Loucy (cell line): Measurements from ENCODE around the gene ADGB.
"Not testable (repeated sequence)": the region's sequence is repeated elsewhere in the genome, so short reads cannot be mapped to it uniquely, and the experiment has no call there.

Experiments used
- H2AFZ ChIP-seq: fragments of 200-600 bp; sonication (generic); 2 replicates; pipeline ENCODE4 v1.6.0; 2016; ENCODE audit warnings: antibody characterized with exemption, mild to moderate bottlenecking, low read length, moderate library complexity
- H3F3A ChIP-seq: fragments of 200-600 bp; 2 replicates; pipeline ENCODE4 v1.6.0; 2016; ENCODE audit warnings: antibody characterized with exemption, low read depth, mild to moderate bottlenecking
- H3K27me3 ChIP-seq: fragments of 200-600 bp; sonication (generic); 2 replicates; pipeline ENCODE4 v1.6.1; 2014; ENCODE audit warnings: low read length, mild to moderate bottlenecking; ENCODE audit not compliant: insufficient read depth, poor library complexity, severe bottlenecking
- H3K36me3 ChIP-seq: fragments of 200-600 bp; sonication (generic); 2 replicates; pipeline ENCODE4 v1.6.1; 2016; ENCODE audit warnings: low read length; ENCODE audit not compliant: insufficient read depth
- H3K4me1 ChIP-seq: fragments of 200-600 bp; sonication (generic); 2 replicates; pipeline ENCODE4 v1.5.1; 2014; ENCODE audit warnings: low read length, mild to moderate bottlenecking; ENCODE audit not compliant: insufficient read depth, poor library complexity, severe bottlenecking
- H3K4me2 ChIP-seq: fragments of 200-600 bp; sonication (generic); 2 replicates; pipeline ENCODE4 v1.6.0; 2014; ENCODE audit warnings: antibody characterized with exemption, low read length, low read depth, mild to moderate bottlenecking; ENCODE audit not compliant: poor library complexity, severe bottlenecking
- H3K4me3 ChIP-seq: fragments of 200-600 bp; sonication (generic); 2 replicates; pipeline ENCODE4 v1.5.1; 2014; ENCODE audit warnings: low read length, mild to moderate bottlenecking, mixed read lengths; ENCODE audit not compliant: poor library complexity, severe bottlenecking
- H3K79me2 ChIP-seq: fragments of 200-600 bp; sonication (generic); 2 replicates; pipeline ENCODE4 v1.6.1; 2014; ENCODE audit warnings: low read length; ENCODE audit not compliant: insufficient read depth
- H3K9ac ChIP-seq: fragments of 200-600 bp; sonication (generic); 2 replicates; pipeline ENCODE4 v1.6.0; 2014; ENCODE audit warnings: mild to moderate bottlenecking, low read depth, low read length, moderate library complexity; ENCODE audit not compliant: poor library complexity, severe bottlenecking
- H3K9me2 ChIP-seq: fragments of 200-600 bp; sonication (generic); replicated peaks from 2 replicates; pipeline ENCODE4 v1.6.1; 2016; ENCODE audit warnings: low read depth, low read length, mixed read lengths
- H3K9me3 ChIP-seq: fragments of 200-600 bp; sonication (generic); 2 replicates; pipeline ENCODE4 v1.6.1; 2014; ENCODE audit warnings: mild to moderate bottlenecking, antibody characterized with exemption, low read length, low read depth; ENCODE audit not compliant: insufficient read depth
- H4K20me1 ChIP-seq: fragments of 200-600 bp; sonication (generic); 2 replicates; pipeline ENCODE4 v1.6.0; 2014; ENCODE audit warnings: antibody characterized with exemption, low read length, mild to moderate bottlenecking; ENCODE audit not compliant: insufficient read depth, poor library complexity, severe bottlenecking
- CTCF ChIP-seq: fragments of 200-600 bp; sonication (generic); conservative IDR thresholded peaks from 2 replicates; pipeline ENCODE4 v1.5.1; 2014; ENCODE audit warnings: mild to moderate bottlenecking, antibody characterized with exemption, low read length
- EZH2phosphoT487 ChIP-seq: fragments of 200-600 bp; IDR thresholded peaks from 2 replicates; pipeline ENCODE4 v1.6.1; 2018; ENCODE audit warnings: antibody characterized with exemption, mild to moderate bottlenecking, moderate library complexity, borderline replicate concordance

The ADGB gene

GRCh38 chr6:146787876-146788508 is 189.2 kb downstream of the ADGB start:
- Histone ChIP-seq H3K27me3 (no peaks in the 10 kb centered on the region), H3K4me3 (no peak overlapping the region), H3K36me3 (no peaks in the 10 kb centered on the region), H3K4me2 (no peak overlapping the region), H3K9me3 (no peaks in the 10 kb centered on the region; the same call in 1 of the 2 replicates), H3F3A (no peaks in the 10 kb centered on the region), H4K20me1 (no peaks in the 10 kb centered on the region), H3K9me2 (no peaks in the 10 kb centered on the region), H3K4me1 (peaks cover 4% of the 10 kb centered on the region), H3K9ac (no peak overlapping the region), H2AFZ (no peak overlapping the region; the same call in 1 of the 2 replicates), H3K79me2 (no peaks in the 10 kb centered on the region)
- TF ChIP-seq EZH2phosphoT487 (no peak), CTCF (no peak)

DNA sequence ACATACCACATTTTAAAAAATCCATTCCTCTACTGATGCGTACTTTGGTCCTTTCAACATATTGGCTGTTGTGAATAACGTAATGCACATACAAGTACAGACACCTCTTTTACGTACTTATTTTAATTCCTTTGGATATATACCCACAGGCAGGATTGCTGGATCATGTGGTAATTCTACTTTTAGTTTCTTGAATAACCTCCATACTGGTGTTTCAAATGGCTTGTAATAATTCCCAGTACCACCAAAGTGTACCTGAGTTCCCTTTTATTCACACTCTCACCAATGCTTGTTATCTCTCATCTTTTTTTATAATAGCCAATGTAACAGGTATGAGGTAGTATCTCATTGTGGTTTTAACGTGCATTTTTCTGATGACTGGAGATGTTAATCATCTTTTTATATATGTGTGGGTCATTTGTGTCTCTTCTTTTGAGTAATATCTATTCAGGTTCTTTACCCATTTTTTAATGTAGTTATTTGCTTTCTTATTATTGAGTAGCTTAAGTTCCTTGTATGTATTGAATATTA is 191.9 kb downstream of the ADGB start:
- no peak overlapping the region for H3K9ac ChIP-seq
- H3K36me3 ChIP-seq = no peaks in the 10 kb centered on the region
- H3K79me2 ChIP-seq = no peaks in the 10 kb centered on the region
- peaks cover 2% of the 10 kb centered on the region; the same call in 1 of the 2 replicates for H3K9me3 ChIP-seq
- no peaks in the 10 kb centered on the region for H3K9me2 ChIP-seq
- H3F3A ChIP-seq = no peaks in the 10 kb centered on the region
- no peak overlapping the region for H3K4me2 ChIP-seq
- no peak overlapping the region for H3K4me3 ChIP-seq
- no peaks in the 10 kb centered on the region for H3K27me3 ChIP-seq
- no peaks in the 10 kb centered on the region for H3K4me1 ChIP-seq
- no peaks in the 10 kb centered on the region for H4K20me1 ChIP-seq
- H2AFZ ChIP-seq = no peak overlapping the region
- TF ChIP-seq EZH2phosphoT487 (no peak), CTCF (no peak)

DNA sequence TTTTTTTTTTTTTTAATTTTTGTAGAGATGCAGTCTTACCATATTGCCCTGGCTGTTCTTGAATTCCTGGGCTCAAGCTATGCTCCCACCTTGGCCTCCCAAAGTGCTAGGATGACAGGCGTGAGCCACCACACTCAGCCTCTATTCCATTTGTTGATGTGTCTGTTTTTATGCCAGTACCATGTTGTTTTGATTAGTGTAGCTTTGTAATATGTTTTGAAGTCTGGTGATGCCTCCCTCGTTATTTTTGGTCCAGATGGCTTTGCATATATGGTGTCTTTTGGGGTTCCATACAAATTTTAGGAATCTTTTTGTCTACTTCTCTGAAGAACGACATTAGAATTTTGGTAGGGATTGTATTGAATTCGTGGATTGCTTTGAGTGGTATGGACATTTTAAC is 193.2 kb downstream of the ADGB start:
- no peak for TF ChIP-seq CTCF
- TF ChIP-seq EZH2phosphoT487 = no peak
- H3K79me2 ChIP-seq = no peaks in the 10 kb centered on the region
- H3K9me2 ChIP-seq = no peaks in the 10 kb centered on the region

GRCh38 chr6:146793218-146793617 is 194.4 kb downstream of the ADGB start:
- H3K4me3 ChIP-seq, H4K20me1 ChIP-seq, H3K9ac ChIP-seq, H3K79me2 ChIP-seq, H3K9me3 ChIP-seq, H3K27me3 ChIP-seq, H3K36me3 ChIP-seq, H3K4me1 ChIP-seq, H3K9me2 ChIP-seq, H3K4me2 ChIP-seq, H3F3A ChIP-seq, H2AFZ ChIP-seq: not testable (repeated sequence)

More for the DNA sequence above, 193.2 kb downstream of the ADGB start:
- no peak overlapping the region for H3K4me3 ChIP-seq
- no peaks in the 10 kb centered on the region for H4K20me1 ChIP-seq
- H3K9me3 ChIP-seq = peaks cover 2% of the 10 kb centered on the region; the same call in 1 of the 2 replicates
- H3K4me2 ChIP-seq = no peak overlapping the region
- no peak overlapping the region for H2AFZ ChIP-seq
- H3F3A ChIP-seq = no peaks in the 10 kb centered on the region
- no peaks in the 10 kb centered on the region for H3K27me3 ChIP-seq
- H3K4me1 ChIP-seq = no peaks in the 10 kb centered on the region
- H3K36me3 ChIP-seq = no peaks in the 10 kb centered on the region
- no peak overlapping the region for H3K9ac ChIP-seq
